HG03159 (cell line): Measurements from ENCODE around the gene KIF4B.
"Not testable (repeated sequence)": the region's sequence is repeated elsewhere in the genome, so short reads cannot be mapped to it uniquely, and the experiment has no call there.

ENCODE experiments used
- ATAC-seq: cut with Tn5 transposase; IDR thresholded peaks from one replicate; pipeline ENCODE4 v1.9.1; 2021; ENCODE audit warnings: mild to moderate bottlenecking, moderate library complexity; ENCODE audit not compliant: unreplicated experiment

Gene KIF4B, protein sequence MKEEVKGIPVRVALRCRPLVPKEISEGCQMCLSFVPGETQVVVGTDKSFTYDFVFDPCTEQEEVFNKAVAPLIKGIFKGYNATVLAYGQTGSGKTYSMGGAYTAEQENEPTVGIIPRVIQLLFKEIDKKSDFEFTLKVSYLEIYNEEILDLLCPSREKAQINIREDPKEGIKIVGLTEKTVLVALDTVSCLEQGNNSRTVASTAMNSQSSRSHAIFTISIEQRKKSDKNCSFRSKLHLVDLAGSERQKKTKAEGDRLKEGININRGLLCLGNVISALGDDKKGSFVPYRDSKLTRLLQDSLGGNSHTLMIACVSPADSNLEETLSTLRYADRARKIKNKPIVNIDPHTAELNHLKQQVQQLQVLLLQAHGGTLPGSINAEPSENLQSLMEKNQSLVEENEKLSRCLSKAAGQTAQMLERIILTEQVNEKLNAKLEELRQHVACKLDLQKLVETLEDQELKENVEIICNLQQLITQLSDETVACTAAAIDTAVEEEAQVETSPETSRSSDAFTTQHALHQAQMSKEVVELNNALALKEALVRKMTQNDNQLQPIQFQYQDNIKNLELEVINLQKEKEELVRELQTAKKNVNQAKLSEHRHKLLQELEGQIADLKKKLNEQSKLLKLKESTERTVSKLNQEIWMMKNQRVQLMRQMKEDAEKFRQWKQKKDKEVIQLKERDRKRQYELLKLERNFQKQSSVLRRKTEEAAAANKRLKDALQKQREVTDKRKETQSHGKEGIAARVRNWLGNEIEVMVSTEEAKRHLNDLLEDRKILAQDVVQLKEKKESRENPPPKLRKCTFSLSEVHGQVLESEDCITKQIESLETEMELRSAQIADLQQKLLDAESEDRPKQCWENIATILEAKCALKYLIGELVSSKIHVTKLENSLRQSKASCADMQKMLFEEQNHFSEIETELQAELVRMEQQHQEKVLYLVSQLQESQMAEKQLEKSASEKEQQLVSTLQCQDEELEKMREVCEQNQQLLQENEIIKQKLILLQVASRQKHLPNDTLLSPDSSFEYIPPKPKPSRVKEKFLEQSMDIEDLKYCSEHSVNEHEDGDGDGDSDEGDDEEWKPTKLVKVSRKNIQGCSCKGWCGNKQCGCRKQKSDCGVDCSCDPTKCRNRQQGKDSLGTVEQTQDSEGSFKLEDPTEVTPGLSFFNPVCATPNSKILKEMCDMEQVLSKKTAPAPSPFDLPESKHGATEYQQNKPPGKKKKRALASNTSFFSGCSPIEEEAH

DNA sequence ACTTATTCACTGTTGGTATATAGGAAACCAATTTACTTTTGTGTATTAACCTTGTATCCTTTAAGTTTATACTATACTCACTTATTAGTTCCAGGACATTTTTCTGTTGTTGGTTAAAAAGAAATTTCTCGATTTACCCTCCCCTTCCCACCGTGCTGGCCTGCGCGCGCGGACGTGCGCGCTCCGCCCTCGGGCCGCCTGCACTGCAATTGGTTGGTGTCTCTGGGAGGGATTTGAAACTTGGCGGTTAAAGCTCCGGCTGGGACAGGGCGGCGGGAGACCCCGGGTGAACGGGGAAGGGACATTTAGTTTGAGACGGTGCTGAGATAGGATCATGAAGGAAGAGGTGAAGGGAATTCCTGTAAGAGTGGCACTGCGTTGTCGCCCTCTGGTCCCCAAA is at the start of gene KIF4B:
TSS of gene KIF4B (plus strand) at position 230 of the 400 bp plus-strand sequence. CDS start at position 335, 105 bp downstream.
- ATAC-seq: no peak

DNA sequence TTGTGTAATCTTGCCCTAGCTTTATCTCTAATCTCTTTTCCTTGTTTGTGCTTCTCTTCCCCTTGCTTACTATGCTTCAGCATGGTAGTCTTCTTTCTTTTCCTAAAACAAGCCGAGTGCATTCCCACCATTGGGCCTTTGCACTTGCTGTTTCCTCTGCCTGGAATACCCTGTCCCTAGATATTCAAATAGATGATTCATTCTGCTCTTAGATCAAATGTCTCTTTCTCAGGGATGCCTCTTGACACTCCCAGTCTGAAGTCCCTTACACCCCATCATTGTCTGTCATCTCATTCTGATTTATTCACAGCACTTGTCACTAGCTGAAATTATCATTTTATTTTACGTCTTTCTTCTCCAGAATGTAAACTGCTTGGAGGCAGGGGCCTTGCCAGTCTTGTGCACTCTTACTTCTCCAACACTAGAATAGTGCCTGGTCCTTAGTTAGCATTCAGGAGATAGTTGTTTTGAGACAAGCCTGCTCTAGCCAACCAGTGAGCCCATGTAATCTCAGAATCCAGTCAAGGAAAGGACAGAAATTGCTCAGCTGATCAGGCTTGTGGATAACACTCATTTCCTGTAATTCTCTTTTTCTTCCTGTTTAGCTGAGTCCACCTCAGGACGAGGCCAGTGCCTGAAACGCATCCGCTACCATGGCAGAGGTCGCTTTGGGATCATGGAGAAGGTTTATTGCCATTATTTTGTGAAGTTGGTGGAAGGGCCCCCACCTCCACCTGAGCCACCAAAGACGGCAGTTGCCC is 47.3 kb upstream of the KIF4B start:
- no peak for ATAC-seq

DNA sequence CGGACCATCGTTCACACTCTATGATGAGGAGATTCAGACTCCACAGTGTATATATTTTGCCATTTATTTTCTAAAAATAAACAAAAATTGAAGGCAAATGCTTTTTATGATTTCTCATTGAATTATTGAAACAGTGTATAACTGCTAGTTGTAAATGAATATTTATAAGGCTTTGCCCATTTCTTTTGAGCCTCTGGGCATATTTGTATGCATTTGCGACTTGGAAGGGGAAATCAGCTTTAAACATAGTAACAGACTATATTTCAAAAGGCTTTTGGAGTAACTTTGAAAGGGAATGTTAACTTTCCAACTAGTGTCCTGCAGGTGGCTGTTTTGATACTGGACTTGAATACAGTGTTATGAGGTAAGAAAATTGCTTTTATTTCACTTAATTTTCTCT is 46.7 kb upstream of the KIF4B start:
- ATAC-seq: no peak

DNA sequence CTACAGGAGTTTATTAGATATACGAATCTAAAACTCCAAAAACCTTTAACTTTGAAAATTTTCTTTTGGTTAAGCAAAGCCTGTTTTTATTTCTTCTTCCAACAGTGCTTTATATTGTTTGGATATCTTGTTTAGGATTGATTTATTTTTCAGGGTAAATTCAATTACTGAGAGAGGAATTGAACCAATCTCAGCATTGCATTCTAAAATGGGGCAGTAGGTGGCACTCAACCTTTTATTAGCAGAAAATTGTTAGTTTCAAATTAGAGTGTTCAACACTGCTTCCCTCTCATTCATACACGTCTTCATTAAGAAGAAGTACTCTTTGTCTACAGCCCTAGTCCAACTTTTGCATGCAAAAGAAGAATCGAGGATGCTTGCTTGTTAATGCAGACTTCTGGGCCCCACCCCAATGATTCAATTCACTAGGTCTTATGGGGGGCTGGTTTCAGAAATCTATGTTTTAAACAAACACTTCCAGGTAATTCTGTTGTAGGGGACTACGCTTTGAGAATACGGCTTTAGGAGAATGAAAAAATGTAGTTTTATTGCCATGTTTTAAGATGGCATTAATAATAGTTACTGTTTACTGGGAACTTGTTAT is 46.0 kb upstream of the KIF4B start:
- no peak for ATAC-seq

DNA sequence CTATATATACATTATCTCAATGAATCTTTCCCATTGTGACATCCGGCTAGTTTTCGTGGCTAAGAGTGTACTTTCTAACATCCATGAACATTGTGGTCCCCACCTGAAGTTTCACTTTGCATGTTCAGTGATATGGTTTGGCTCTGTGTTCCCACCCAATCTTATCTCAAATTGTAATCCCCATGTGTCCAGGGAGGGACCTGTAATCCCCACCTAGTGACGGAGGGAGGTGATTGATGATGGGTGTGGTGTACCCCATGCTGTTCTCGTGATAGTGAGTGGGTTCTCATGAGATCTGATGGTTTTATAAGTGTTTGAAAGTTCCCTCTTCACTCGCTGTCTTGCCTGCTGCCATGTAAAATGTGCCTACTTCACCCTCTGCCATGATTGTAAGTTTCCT is 44.6 kb upstream of the KIF4B start:
- ATAC-seq: no peak

DNA sequence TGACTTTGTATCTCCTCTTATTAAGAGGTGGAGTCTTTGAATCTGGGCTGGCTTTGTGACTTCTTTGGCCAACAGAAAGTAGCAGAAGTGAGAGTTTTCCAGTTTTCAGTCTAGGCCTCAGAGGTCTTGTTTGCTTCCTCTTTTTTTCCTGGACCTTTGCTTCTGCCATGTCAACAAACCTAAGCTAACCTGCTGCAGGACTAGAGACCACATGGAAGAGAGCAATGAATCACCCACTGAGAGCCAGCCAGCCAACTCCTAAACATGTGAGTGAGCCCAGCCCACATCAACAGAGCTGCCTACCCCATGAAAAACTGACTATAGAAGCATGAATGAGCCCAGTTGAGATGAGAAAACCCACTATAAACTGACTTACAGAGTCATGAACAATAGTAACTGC is 42.8 kb upstream of the KIF4B start:
- ATAC-seq: no peak

DNA sequence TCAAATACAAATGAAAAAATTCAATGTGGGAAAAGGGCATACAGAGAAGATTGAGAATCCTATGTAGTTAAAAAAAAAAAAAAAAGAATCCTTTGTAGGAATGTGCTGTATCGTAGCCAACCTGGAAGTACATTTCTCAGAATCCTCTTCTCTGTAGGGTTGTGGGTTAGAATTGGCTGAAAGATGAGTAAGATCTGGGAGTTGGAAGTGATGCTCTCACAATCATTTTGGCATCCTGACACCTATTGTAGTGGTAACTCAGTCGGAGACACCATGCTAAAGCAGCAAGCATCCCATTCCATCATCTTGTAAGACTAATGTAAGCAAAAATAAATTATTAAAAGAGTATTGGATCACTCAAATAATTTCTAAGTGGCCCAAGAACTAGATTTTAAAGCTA is 42.1 kb upstream of the KIF4B start:
- no peak for ATAC-seq

DNA sequence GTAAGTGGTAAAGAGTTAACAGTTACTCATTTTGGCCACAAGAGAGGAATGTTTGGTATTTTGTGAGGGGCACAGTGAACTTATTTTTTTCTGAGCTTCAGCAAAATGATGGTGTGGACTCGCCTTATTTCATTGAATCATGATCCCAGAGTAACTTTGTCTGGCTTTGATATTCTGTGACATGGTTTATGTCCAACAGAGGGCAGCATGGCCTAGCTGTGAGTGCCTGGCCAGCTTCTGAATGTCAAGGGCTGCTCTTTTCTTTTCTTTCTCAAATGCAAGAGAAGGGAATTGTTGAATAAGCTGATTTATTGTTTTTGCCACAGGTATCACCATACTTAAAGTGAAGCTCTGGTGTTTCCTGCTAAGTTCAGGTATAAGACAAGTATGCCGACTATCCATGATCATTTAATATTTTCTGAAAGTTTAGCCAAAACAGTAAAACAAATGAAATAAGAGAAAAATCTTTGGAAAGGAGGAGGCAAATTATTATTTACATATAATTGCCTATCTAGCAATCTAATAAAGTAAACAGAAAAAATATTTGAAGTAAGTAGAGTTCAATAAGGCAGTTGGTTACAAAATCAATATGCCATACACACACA is 41.0 kb upstream of the KIF4B start:
- no peak for ATAC-seq

DNA sequence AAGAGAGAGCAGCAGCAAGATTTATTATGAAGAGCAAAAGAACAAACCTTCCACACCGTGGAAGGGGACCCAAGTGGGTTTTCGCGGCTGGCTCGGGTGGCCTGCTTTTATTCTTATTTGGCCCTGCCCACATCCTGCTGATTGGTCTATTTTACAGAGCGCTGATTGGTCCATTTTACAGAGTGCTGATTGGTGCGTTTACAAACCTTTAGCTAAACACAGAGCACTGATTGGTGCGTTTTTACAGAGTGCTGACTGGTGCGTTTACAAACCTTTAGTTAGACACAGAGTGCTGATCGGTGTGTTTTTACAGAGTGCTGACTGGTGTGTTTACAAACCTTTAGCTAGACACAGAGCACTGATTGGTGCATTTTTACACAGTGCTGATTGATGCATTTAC is 37.5 kb upstream of the KIF4B start:
- not testable (repeated sequence) for ATAC-seq

DNA sequence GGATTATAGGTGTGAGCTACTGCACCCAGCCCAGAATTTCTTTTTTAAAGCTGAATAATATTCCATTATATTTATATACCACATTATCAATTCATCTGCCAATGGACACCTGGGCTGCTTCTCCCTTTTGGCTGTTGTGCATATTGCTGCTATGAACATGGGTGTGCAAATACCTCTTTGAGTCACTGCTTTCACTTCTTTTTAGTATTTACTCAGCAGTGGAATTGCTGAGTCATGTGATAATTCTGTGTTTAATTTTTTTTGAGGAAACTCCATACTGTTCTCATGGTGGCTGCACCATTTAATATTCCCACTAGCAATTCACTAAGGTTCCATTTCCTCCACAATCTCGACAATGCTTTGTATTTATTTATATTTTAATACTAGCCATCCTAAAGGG is 36.1 kb upstream of the KIF4B start:
- ATAC-seq: no peak

DNA sequence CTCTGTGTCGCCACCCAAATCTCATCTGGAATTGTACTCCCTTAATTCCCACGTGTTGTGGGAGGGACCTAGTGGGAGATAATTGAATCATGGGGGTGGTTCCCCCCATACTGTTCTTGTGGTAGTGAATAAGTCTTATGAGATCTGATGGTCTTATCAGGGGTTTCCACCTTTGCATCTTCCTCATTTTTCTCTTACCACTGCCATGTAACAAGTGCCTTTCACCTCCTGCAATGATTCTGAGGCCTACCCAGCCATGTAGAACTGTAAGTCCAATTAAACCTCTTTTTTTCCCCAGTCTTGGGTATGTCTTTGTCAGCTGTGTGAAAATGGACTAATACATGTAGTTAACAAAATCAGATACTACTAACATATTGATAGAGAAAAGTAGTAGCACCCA is 35.3 kb upstream of the KIF4B start:
- ATAC-seq: not testable (repeated sequence)

DNA sequence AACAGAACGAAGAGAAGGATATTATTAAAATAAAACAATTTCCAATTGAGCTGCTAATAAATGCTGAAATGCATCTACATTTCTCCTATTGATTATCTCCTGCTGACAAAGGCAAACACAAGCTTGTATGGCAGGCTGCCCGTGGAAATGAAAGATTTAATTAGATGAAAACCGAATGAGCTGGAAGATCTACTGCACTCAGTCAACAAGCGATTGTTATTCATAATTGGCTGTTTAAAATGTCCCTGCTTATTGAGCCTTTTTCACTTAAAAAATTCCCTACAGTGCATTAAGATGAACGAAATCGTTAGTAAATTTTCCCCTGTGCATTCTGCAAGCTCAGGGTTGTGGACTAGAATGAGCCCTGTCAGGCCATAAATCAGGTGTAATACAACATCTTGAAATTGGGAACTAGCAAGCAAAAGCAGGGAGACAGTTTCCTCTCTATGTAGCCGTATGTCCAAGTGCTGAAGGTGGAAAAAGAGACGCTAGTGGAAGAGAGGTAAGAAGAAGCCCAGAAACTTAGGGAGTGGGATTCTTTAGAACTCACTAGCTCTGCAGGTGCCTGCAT is 28.5 kb upstream of the KIF4B start:
- ATAC-seq: no peak

DNA sequence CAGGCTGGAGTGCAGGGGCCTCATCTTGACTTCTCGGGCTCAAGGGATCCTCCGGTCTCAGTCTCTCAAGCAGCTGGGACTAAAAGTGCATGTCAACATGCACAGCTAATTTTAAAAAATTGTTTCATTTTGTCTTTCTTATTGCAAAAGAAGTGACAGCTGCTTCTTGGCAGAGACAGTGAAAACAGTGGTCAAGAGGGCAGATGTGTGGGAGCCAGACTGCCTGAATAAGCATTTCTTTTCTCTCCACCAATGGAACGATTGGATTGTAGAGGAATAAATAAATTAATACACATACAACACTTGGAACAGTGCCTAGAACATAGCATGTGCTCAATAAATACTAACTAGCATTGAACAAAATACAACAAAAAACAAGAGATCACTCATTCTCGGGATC is 27.4 kb upstream of the KIF4B start:
- no peak for ATAC-seq

DNA sequence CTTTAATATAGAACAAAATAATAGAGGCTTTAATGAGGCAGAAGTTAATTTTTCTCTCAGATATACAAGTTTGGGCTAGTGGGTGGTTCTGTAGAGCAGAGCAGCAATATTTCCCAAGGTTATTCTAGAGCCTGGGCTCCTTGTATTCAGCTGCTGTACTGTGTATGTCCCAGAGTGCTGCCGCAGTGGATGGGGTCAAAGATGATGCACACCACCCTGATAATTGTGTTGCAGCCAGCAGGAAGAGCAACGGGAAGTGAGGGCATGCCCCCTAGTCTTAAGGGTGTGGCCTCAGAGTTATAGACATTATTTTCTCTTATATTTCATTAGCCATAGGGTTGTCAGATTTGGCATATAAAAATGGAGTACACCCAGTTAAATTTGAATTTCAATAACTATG is 23.9 kb upstream of the KIF4B start:
- ATAC-seq: no peak

DNA sequence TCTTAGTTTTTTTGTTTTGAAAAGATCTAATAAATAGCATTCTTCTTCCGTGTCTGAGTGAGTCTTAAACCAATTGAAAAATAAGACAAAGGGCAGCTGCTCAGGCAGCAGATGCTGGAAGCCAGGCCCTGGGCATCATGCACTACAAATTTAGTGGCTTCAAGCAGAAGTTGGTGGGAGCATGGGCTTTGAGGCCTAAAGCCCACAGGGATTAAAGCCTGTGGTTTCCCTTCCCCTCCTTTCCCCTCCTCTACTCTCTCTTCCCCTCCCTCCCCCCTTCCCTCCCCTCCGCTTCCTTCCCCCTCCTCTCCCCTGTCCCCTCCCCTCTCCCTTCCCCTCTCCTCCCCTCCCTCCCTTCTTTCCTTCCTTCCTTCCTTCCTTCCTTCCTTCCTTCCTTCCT is 20.1 kb upstream of the KIF4B start:
- no peak for ATAC-seq

DNA sequence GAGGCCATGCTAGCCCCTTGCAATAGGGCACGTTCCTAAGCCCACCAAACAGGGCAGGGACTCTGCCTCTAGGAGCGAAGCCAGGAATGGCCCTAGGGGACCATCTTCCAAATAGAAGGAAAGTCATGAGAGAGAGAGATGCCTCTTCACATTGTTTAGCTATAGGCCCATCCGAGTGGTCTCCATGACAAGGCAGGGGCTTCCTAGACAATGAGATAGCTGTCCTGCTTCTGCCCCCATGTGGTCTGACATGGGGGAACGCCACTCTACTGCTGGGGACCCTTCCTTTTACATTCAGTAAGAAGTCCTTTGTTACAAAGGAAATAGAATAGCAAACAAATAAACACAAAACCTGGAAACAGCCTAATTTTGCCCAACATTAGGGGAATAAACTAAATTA is 17.9 kb upstream of the KIF4B start:
- no peak for ATAC-seq

DNA sequence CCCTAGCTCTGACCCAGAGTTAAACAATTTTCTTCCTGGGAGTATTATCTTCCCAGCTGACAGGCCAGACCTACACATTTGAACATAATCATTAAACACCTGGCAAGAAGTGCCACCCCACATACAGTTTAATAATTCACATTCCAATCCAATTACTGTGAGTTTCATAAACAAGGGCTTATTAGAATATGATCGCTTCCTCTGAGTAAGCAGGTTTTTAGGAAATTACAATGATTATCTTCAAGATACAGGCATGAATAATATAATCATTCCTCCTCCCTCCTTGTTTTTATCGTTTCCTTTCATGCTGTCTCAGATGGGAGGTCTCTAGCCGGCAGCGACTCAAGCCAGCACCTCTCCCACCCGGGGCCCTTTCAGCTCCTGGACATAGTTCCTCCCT is 15.8 kb upstream of the KIF4B start:
- no peak for ATAC-seq

DNA sequence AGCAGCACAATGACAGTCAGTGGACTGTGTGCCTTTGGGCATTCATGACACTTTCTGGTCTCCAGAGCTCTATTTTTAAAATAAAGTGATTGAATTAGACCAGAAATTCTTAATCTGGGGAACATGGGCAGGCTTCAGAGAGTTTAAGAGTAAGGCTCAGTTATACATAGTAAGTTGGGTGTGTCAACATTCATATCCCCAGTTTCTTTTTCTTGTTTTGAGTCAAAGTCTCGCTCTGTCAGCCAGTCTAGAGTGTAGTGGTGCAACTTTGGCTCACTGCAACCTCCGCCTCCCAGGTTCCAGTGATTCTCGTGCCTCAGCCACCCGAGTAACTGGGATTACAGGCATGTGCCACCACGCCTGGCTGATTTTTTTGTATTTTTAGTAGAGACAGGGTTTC is 13.7 kb upstream of the KIF4B start:
- ATAC-seq: no peak

DNA sequence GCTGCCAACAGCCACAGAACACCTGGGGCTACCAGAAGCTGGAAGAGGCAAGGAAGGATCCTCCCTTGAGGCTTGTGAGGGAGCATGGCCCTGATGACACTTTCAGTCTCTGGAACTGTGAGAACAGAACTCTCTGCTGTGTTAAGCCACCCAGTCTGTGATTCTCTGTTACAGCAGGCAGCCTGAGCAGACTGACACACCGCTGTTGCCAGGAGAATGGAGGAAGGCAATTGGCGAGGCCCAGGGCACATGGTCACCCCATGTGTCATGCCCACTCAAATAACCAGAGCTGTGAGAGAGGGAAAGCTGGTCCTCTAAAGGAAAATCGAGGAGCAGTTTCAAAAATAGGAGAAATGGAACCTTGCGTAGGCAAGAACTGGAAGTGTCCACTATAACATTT is 12.0 kb upstream of the KIF4B start:
- no peak for ATAC-seq

DNA sequence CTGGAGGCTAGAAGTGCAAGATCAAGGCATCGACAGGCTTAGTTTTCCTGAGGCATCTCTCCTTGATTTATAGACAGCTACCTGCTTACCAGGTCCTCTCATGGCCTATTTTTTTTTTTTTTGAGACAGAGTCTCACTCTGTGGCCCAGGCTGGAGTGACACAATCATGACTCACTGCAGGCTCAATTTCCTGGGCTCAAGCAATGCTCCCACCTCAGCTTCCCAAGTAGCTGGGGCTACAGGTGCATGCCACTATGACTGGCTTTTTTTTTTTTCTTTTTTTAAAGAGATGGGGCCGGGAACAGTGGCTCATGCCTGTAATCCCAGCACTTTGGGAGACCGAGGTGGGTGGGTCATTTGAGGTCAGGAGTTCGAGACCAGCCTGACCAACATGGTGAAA is 10.8 kb upstream of the KIF4B start:
- ATAC-seq: not testable (repeated sequence)
